ENCODE results near the gene IKBKG.
"Not testable (repeated sequence)": the region's sequence is repeated elsewhere in the genome, so short reads cannot be mapped to it uniquely, and the experiment has no call there.

GRCh38 chrX:154501423-154501822 lies 46.0 kb upstream of the IKBKG start:
- TF ChIP-seq CTCF, POLR2A, EP300 (IDR thresholded peaks at IDR 0.05): not testable (repeated sequence)

Measured in ovary (tissue), 3 donors.